MCF 10A (cell line): ENCODE data around the gene ALDH1A1. TPM values are rescaled to one million over a fixed set of nuclear protein-coding genes. Genes with fewer than 3 reads are reported as not detected.

Experiments
- BruUV-seq: library from RNA; stranded (reverse); fragments of 400-500 nt; replicated peaks from 2 replicates; lab custom pipeline; 2021; lab: Mats Ljungman, UMichigan
- CTCF ChIA-PET: fragments of 300-600 bp; sonication (Branson Sonifier 250); formaldehyde crosslinking; extraction: SDS; loops from one replicate; lab custom pipeline; 2021; ENCODE audit warnings: antibody characterized with exemption, inconsistent platforms; lab: Yijun Ruan, JAX
- POLR2A ChIA-PET: fragments of 300-600, 350-650 bp; sonication (Branson Sonifier 250); formaldehyde crosslinking; extraction: SDS; loops from one replicate; lab custom pipeline; 2020; ENCODE audit warnings: antibody characterized with exemption, inconsistent platforms; lab: Yijun Ruan, JAX
- DNase-seq: peaks from one replicate; pipeline ENCODE4 v3.0.0-alpha.2; 2018; ENCODE audit not compliant: unreplicated experiment
- H3K27ac Mint-ChIP-seq: one replicate; pipeline ENCODE4 v1.8.0; 2022; ENCODE audit warnings: mild to moderate bottlenecking, low read depth, mixed read lengths; ENCODE audit not compliant: unreplicated experiment
- H3K27me3 Mint-ChIP-seq: one replicate; pipeline ENCODE4 v1.8.0; 2022; ENCODE audit warnings: mixed read lengths; ENCODE audit not compliant: insufficient read depth, unreplicated experiment
- H3K36me3 Mint-ChIP-seq: one replicate; pipeline ENCODE4 v1.8.0; 2022; ENCODE audit warnings: mild to moderate bottlenecking, moderate library complexity, mixed read lengths; ENCODE audit not compliant: insufficient read depth, unreplicated experiment
- H3K4me1 Mint-ChIP-seq: one replicate; pipeline ENCODE4 v1.8.0; 2022; ENCODE audit warnings: mixed read lengths; ENCODE audit not compliant: insufficient read depth, unreplicated experiment
- H3K4me3 Mint-ChIP-seq: one replicate; pipeline ENCODE4 v1.8.0; 2022; ENCODE audit warnings: mild to moderate bottlenecking, moderate library complexity, mixed read lengths; ENCODE audit not compliant: unreplicated experiment
- H3K9me3 Mint-ChIP-seq: one replicate; pipeline ENCODE4 v1.8.0; 2022; ENCODE audit warnings: mixed read lengths; ENCODE audit not compliant: unreplicated experiment
- intact Hi-C: fragments of 100-400 bp; cut with micrococcal nuclease; formaldehyde crosslinking; loops from 2 replicates; pipeline ENCODE4 v1.14.1; 2022
- total RNA-seq: library from RNA; stranded (reverse); gene quantifications from 2 replicates; pipeline ENCODE4 v1.2.3, GENCODE V29; 2022
- TF ChIP-seq, protein P1 (sequence below): fragments of 200-600 bp; IDR thresholded peaks from one replicate; pipeline ENCODE4 v1.8.0; 2022; ENCODE audit warnings: antibody characterized with exemption, mild to moderate bottlenecking; ENCODE audit not compliant: unreplicated experiment

ALDH1A1 gene
- total RNA-seq, 1 experiment from 2014 or later, result not detected

DNA sequence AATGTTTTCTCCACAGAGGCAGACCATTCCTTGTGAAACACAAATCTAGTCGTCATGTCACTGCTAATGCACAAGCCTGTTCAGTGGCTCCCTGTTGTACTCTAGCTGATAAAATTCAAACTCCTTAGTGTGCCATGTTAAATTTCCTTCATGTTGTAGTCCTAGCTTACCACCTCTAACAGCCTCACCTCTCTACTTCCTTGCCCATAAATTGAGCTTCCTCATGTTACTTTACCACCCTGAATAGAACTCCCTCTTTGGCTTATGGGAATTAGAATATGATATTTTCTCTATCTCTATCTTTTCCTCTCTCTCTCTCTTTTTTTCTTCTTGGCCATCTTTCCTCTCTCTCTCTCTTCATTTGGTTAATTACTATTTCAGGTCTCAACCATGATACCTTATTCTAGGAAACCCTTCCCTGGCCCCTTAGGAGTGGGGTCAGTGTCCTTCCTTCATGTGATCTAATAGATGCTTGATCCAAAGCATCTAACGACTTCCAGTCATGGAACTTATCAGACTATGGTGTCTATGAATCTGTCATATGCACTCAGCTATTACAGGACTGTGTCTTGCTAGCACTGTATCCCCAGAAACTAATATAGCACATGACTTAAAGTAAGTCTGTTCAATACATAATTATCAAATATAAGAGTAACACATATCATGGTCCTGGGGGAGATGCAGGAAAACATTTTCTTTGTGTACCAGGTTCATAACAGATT lies 31.5 kb upstream of the ALDH1A1 start:
- Mint-ChIP-seq H3K4me1 (peaks cover 6% of the 10 kb centered on the region), H3K9me3 (no peaks in the 10 kb centered on the region), H3K27me3 (peaks cover 11% of the 10 kb centered on the region), H3K4me3 (no peak overlapping the region), H3K27ac (no peak overlapping the region), H3K36me3 (no peaks in the 10 kb centered on the region)
- BruUV-seq, result no TSS peak
- ChIA-PET POLR2A (no interaction called here), CTCF (no interaction called here)
- DNase-seq, result no peak
- intact Hi-C loops, result no loop called here
- TF ChIP-seq, protein P1, sequence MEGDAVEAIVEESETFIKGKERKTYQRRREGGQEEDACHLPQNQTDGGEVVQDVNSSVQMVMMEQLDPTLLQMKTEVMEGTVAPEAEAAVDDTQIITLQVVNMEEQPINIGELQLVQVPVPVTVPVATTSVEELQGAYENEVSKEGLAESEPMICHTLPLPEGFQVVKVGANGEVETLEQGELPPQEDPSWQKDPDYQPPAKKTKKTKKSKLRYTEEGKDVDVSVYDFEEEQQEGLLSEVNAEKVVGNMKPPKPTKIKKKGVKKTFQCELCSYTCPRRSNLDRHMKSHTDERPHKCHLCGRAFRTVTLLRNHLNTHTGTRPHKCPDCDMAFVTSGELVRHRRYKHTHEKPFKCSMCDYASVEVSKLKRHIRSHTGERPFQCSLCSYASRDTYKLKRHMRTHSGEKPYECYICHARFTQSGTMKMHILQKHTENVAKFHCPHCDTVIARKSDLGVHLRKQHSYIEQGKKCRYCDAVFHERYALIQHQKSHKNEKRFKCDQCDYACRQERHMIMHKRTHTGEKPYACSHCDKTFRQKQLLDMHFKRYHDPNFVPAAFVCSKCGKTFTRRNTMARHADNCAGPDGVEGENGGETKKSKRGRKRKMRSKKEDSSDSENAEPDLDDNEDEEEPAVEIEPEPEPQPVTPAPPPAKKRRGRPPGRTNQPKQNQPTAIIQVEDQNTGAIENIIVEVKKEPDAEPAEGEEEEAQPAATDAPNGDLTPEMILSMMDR, result no peak

DNA sequence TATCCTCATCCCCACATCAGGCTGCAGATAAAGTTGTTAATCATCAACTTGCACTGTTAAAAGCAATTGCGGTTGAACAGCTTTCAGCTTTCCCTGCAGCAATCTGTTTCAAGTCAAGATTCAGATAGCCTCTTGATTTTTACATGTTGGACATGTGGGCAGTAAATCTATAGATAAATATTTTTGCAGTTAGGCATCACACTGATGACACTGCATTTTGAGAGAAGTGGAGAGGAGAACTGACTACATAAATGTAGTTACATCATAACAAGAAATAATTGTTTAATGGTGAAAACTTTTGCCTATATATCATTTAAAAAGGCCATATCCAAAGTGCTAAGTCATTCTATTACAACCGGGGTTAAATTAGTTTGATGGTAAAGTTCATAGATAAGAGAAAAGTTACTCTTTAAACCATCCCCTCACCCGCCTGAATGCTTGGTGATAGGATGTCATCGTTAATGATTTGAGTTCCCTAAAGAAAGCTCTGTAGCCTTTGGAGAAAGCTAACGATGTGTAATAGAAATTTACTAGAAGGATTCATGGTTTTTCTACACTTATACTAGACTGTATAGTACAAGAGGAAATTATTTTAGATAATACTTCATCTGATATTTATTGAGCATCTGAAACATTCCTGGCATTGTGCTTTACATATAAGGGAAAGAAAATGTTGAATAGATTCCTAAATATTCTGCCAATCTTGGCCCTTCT lies 30.8 kb upstream of the ALDH1A1 start:
- intact Hi-C loops, result no loop called here
- no peak for DNase-seq
- Mint-ChIP-seq H3K9me3 (no peaks in the 10 kb centered on the region), H3K4me1 (peaks cover 6% of the 10 kb centered on the region), H3K27me3 (peaks cover 11% of the 10 kb centered on the region), H3K36me3 (no peaks in the 10 kb centered on the region), H3K4me3 (no peak overlapping the region), H3K27ac (no peak overlapping the region)
- TF ChIP-seq, protein P1, result no peak
- POLR2A ChIA-PET, result no interaction called here
- BruUV-seq, result no TSS peak
- CTCF ChIA-PET, result no interaction called here

DNA sequence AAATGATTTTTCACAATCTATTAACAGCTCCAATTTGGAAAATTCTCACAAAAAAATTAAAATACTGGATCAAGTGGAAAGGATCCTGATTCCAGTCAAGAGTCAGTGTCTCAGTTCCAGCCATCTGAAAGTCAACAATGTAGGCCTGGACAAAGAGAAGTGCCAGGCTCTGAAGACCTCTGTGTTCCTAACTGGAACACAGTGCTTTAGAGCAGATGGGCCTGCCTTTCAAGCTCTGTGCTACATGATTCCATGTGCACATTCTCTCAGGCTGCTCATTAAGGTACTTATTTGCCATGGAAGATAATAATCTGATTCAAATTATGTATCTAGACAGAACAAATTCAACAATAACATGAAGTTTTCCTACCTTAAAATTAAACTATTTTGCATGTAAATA lies 30.2 kb upstream of the ALDH1A1 start:
- Mint-ChIP-seq H3K27me3 (peaks cover 11% of the 10 kb centered on the region), H3K9me3 (no peaks in the 10 kb centered on the region), H3K36me3 (no peaks in the 10 kb centered on the region), H3K4me3 (no peak overlapping the region), H3K27ac (no peak overlapping the region), H3K4me1 (peaks cover 12% of the 10 kb centered on the region)
- POLR2A ChIA-PET, result interaction anchor here (0.6 kb wide), 1 partner anchor 62 kb away, joined by 3 read pairs; no protein-coding TSS in a partner anchor
- intact Hi-C loops, result no loop called here
- TF ChIP-seq, protein P1, result no peak
- BruUV-seq, result no TSS peak
- CTCF ChIA-PET, result no interaction called here
- DNase-seq, result no peak

DNA sequence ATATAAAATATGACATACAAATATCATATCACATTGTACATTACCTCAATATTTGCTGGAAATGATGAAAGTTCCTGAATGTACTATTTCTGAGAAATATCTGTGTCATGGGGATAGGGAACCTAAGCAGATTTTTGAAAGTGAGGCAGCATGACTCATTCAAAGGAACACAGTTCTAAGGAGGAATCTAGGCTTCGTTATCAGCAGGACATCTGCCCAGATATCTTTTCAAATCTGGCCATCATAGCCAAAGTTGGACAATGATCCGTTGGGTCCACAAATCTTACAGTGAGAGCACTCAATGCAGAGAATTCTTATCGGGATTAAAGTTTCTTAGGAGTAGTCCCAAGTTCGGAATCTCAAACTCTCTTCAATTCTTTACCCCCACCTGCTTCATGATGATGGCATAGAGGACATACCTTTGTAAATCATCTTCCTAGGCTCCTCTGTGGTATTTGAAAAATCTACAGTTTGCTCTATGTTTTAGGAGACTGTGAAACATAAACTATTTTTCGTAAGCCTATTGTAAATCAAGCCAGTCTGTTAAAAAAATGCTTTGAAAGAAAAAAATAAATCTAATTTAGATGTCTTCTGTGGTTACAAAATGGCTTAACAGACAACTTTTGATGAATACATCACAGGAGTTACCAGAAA lies 29.4 kb upstream of the ALDH1A1 start:
- H3K4me3 Mint-ChIP-seq, result no peak overlapping the region
- ChIA-PET POLR2A (no interaction called here), CTCF (no interaction called here)
- no peaks in the 10 kb centered on the region for H3K36me3 Mint-ChIP-seq
- H3K27me3 Mint-ChIP-seq, result peaks cover 11% of the 10 kb centered on the region
- intact Hi-C loops, result no loop called here
- DNase-seq, result no peak
- BruUV-seq, result no TSS peak
- TF ChIP-seq, protein P1, result no peak
- peaks cover 10% of the 10 kb centered on the region for H3K4me1 Mint-ChIP-seq
- H3K27ac Mint-ChIP-seq, result no peak overlapping the region
- H3K9me3 Mint-ChIP-seq, result no peaks in the 10 kb centered on the region
